Tibial nerve (tissue), 4 donors: ENCODE data around the gene FAM20A. TPM values are rescaled to one million over a fixed set of nuclear protein-coding genes. Genes with fewer than 3 reads are reported as not detected.
"Not testable (repeated sequence)": the region's sequence is repeated elsewhere in the genome, so short reads cannot be mapped to it uniquely, and the experiment has no call there.

ENCODE experiments used
- DNase-seq, 2 donors: peaks; one replicate each; pipeline ENCODE4 v3.0.0-alpha.2; 2019; ENCODE audit warnings: low spot score in 2 of 2
- H3K27ac ChIP-seq, 4 donors: fragments of 200-600 bp; sonication (generic) in 3 of 4; one replicate each; pipeline ENCODE4 v1.5.1; 2017 to 2019; ENCODE audit warnings: mild to moderate bottlenecking in 1 of 4
- H3K27me3 ChIP-seq, 2 donors: fragments of 200-600 bp; sonication (generic) in 1 of 2; one replicate each; pipeline versions ENCODE4 v1.5.1 to v1.6.0; 2017 to 2019
- H3K36me3 ChIP-seq, 3 donors: fragments of 200-600 bp; sonication (generic); one replicate each; pipeline ENCODE4 v1.5.1; 2018 to 2019
- H3K4me1 ChIP-seq, 4 donors: fragments of 200-600 bp; sonication (generic) in 3 of 4; one replicate each; pipeline ENCODE4 v1.5.1; 2017 to 2019
- H3K4me3 ChIP-seq, 4 donors: fragments of 200-600 bp; sonication (generic) in 3 of 4; one replicate each; pipeline ENCODE4 v1.5.1; 2017 to 2019; ENCODE audit warnings: mild to moderate bottlenecking in 1 of 4, moderate library complexity in 1 of 4
- H3K9me3 ChIP-seq, 4 donors: fragments of 200-600 bp; sonication (generic) in 3 of 4; one replicate each; pipeline ENCODE4 v1.5.1; 2017 to 2019
- EP300 ChIP-seq, 2 donors: sonication (generic); formaldehyde crosslinking; IDR thresholded peaks; one replicate each; pipeline ENCODE4 v1.6.1; 2017; ENCODE audit warnings: antibody characterized with exemption in 2 of 2, mild to moderate bottlenecking in 1 of 2
- POLR2A ChIP-seq, 2 donors: fragments of 450-650 bp; IDR thresholded peaks; one replicate each; pipeline ENCODE4 v1.6.1; 2017; ENCODE audit warnings: antibody characterized with exemption in 2 of 2, mild to moderate bottlenecking in 2 of 2, moderate library complexity in 2 of 2
- WGBS, 2 donors: methylation state at CpG; one replicate each; pipeline ENCODE4 v1.1.5; 2018; 5-methylcytosine and 5-hydroxymethylcytosine counted together
- total RNA-seq, 4 donors: library from RNA; depleted of rRNA; stranded (reverse); fragments of >200 nt; gene quantifications; one replicate each; pipeline ENCODE4 v1.1.0, GENCODE V29; 2016
- TF ChIP-seq, protein P1 (sequence below), 5 experiments: fragments of 200-600 bp in 3 of 5; fragments of 450-650 bp in 2 of 5; sonication (generic) in 3 of 5; IDR thresholded peaks; one replicate each; pipeline ENCODE4 v1.5.1; 2016 to 2019; ENCODE audit warnings: antibody characterized with exemption in 5 of 5, mild to moderate bottlenecking in 3 of 5, moderate library complexity in 2 of 5

FAM20A gene
- total RNA-seq, 4 donors from 2014 or later: 9.4 to 104 (median 25.7) TPM

GRCh38 chr17:68498479-68499326, 102.5 kb downstream of the FAM20A start:
- Histone ChIP-seq H3K4me1 (peaks cover 0 to 15% (median 0%) of the 10 kb centered on the region in 4 donors), H3K27ac (peak overlapping the region in 2 of 4 donors; percentile 18 to 21), H3K4me3 (no peak overlapping the region), H3K27me3 (no peaks in the 10 kb centered on the region), H3K36me3 (no peaks in the 10 kb centered on the region), H3K9me3 (no peaks in the 10 kb centered on the region)
- TF ChIP-seq, protein P1, sequence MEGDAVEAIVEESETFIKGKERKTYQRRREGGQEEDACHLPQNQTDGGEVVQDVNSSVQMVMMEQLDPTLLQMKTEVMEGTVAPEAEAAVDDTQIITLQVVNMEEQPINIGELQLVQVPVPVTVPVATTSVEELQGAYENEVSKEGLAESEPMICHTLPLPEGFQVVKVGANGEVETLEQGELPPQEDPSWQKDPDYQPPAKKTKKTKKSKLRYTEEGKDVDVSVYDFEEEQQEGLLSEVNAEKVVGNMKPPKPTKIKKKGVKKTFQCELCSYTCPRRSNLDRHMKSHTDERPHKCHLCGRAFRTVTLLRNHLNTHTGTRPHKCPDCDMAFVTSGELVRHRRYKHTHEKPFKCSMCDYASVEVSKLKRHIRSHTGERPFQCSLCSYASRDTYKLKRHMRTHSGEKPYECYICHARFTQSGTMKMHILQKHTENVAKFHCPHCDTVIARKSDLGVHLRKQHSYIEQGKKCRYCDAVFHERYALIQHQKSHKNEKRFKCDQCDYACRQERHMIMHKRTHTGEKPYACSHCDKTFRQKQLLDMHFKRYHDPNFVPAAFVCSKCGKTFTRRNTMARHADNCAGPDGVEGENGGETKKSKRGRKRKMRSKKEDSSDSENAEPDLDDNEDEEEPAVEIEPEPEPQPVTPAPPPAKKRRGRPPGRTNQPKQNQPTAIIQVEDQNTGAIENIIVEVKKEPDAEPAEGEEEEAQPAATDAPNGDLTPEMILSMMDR (IDR thresholded peaks at IDR 0.05): no peak
- TF ChIP-seq EP300 (IDR thresholded peaks at IDR 0.05): no peak
- no peak for TF ChIP-seq POLR2A (IDR thresholded peaks at IDR 0.05)
- whole genome bisulfite sequencing, 2 donors: 40 to 58% methylated on average over 7 of the region's 7 CpGs
- DNase-seq: no peak

DNA sequence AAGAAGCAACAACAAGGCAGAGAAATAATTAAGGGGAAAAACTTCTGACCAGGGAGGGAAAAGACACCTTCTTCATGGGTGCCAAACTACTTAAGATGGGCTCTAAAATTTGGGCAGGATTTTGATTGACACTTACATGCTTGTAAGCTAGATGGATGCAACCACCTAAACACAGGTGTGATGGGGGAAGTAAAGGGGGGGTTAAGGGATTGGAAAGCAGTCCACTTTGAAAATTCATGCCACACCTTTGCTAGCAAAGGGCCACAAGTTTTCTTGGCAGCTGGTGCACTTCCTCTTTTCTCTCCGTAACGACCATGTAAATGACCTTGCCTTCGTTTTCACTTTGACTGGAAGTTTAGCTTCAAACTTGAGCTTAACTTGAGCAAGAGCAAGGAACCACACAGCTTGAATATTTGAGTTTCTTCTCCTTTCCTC, 103.3 kb downstream of the FAM20A start:
- 32 to 37% methylated on average over 3 of the region's 3 CpGs for WGBS, 2 donors
- Histone ChIP-seq H3K27me3 (no peaks in the 10 kb centered on the region), H3K4me3 (no peak overlapping the region), H3K9me3 (no peaks in the 10 kb centered on the region), H3K36me3 (no peaks in the 10 kb centered on the region), H3K27ac (peak overlapping the region in 2 of 4 donors; percentile 18 to 21), H3K4me1 (peaks cover 0 to 23% (median 1%) of the 10 kb centered on the region in 4 donors)
- DNase-seq: no peak
- TF ChIP-seq, protein P1 (IDR thresholded peaks at IDR 0.05): no peak
- no peak for TF ChIP-seq POLR2A (IDR thresholded peaks at IDR 0.05)
- TF ChIP-seq EP300 (IDR thresholded peaks at IDR 0.05): no peak

DNA sequence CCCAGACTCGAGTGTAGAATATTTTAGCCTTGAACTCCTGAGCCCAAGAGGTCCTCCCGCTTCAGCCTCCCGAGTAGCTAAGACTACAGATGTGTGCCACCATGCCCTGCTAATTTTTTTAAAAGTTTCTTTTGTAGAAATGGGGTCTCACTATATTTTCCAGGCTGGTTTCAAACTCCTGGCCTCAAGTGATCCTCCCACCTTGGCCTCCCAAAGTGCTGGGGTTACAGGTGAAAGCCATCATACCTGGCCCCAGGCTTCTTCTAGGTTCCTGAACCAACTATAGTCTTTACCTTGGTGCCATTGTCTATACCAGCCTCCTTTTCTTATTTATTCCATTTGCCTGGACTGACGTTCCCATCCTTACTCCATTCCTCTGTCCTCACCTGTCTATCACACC, 106.1 kb downstream of the FAM20A start:
- 89 to 92% methylated on average over 4 of the region's 4 CpGs for WGBS, 2 donors
- H3K9me3 ChIP-seq: no peaks in the 10 kb centered on the region

GRCh38 chr17:68492394-68493054, 108.6 kb downstream of the FAM20A start:
- H3K27me3 ChIP-seq, DNase-seq, H3K4me3 ChIP-seq, H3K36me3 ChIP-seq, H3K9me3 ChIP-seq: not testable (repeated sequence)
- H3K4me1 ChIP-seq: peaks cover 0 to 32% (median 2%) of the 10 kb centered on the region in 4 donors
- 84 to 89% methylated on average over 8 of the region's 8 CpGs for WGBS, 2 donors
- H3K27ac ChIP-seq: peak overlapping the region in 2 of 4 donors; percentile 9 to 50

More for the DNA sequence above, 106.1 kb downstream of the FAM20A start:
- Histone ChIP-seq H3K27me3 (no peaks in the 10 kb centered on the region), H3K4me1 (peaks cover 0 to 46% (median 2%) of the 10 kb centered on the region in 4 donors), H3K36me3 (no peaks in the 10 kb centered on the region), H3K27ac (no peak overlapping the region), H3K4me3 (no peak overlapping the region)
- DNase-seq: no peak
- no peak for TF ChIP-seq EP300 (IDR thresholded peaks at IDR 0.05)
- TF ChIP-seq POLR2A (IDR thresholded peaks at IDR 0.05): no peak
- TF ChIP-seq, protein P1 (IDR thresholded peaks at IDR 0.05): no peak

- WGBS, 2 donors: 56 to 59% methylated on average over 12 of the region's 12 CpGs
- Histone ChIP-seq H3K36me3 (no peaks in the 10 kb centered on the region), H3K4me3 (no peak overlapping the region), H3K4me1 (peaks cover 0 to 32% (median 2%) of the 10 kb centered on the region in 4 donors), H3K27ac (peak overlapping the region in 2 of 4 donors; percentile 9 to 57), H3K27me3 (no peaks in the 10 kb centered on the region), H3K9me3 (no peaks in the 10 kb centered on the region)
- TF ChIP-seq, protein P1 (IDR thresholded peaks at IDR 0.05): no peak
- TF ChIP-seq POLR2A (IDR thresholded peaks at IDR 0.05) (no peak), EP300 (IDR thresholded peaks at IDR 0.05) (peak in 1 of 2 donors; percentile 30)
- peak in 1 of 2 donors; percentile 24 for DNase-seq
These were observed 109.6 kb downstream of the FAM20A start for GRCh38 chr17:68491381-68492231.
